ENCODE data around the gene MAST3.

Gene MAST3

GRCh38 chr19:18114483-18114882, 16.9 kb downstream of the MAST3 start:
- no peak for DNase-seq

- DNase-seq: no peak
These were observed 19.8 kb downstream of the MAST3 start for GRCh38 chr19:18117364-18117691.

- peak; percentile 75 for DNase-seq
These were observed 20.3 kb downstream of the MAST3 start for GRCh38 chr19:18117692-18118378.

- no peak for DNase-seq
These were observed 20.9 kb downstream of the MAST3 start for GRCh38 chr19:18118420-18119012.

- no peak for DNase-seq
These were observed 21.6 kb downstream of the MAST3 start for GRCh38 chr19:18119013-18119716.

- no peak for DNase-seq
These were observed 22.1 kb downstream of the MAST3 start for GRCh38 chr19:18119717-18120105.

- DNase-seq: no peak
These were observed 22.5 kb downstream of the MAST3 start for GRCh38 chr19:18120127-18120526.

- DNase-seq: no peak
These were observed 23.6 kb downstream of the MAST3 start for GRCh38 chr19:18121166-18121565.

GRCh38 chr19:18122424-18122823, 24.8 kb downstream of the MAST3 start:
- DNase-seq: no peak

- DNase-seq: no peak
These were observed 25.6 kb downstream of the MAST3 start for GRCh38 chr19:18122860-18123795.

GRCh38 chr19:18123819-18124218, 26.2 kb downstream of the MAST3 start:
- no peak for DNase-seq

- DNase-seq: no peak
These were observed 28.5 kb downstream of the MAST3 start for GRCh38 chr19:18126097-18126496.

GRCh38 chr19:18128044-18128443, 30.5 kb downstream of the MAST3 start:
- no peak for DNase-seq

GRCh38 chr19:18128805-18129204, 31.2 kb downstream of the MAST3 start:
- DNase-seq: no peak

GRCh38 chr19:18130523-18131242, 33.1 kb downstream of the MAST3 start:
- DNase-seq: no peak

- DNase-seq: no peak
These were observed 34.4 kb downstream of the MAST3 start for GRCh38 chr19:18131841-18132596.

GRCh38 chr19:18135712-18136584, 38.4 kb downstream of the MAST3 start:
- DNase-seq: no peak

- no peak for DNase-seq
These were observed 39.7 kb downstream of the MAST3 start for GRCh38 chr19:18137242-18137641.

- no peak for DNase-seq
These were observed 40.2 kb downstream of the MAST3 start for GRCh38 chr19:18137657-18138339.

- no peak for DNase-seq
These were observed 42.9 kb downstream of the MAST3 start for GRCh38 chr19:18140473-18140872.

All from GOT3 (cell line).